Smooth muscle cell (in vitro differentiated cells): ENCODE measurements around the gene PLXDC2. TPM values are rescaled to one million over a fixed set of nuclear protein-coding genes. Genes with fewer than 3 reads are reported as not detected.

Experiments
- DNase-seq: peaks from one replicate; lab custom pipeline; 2025; ENCODE audit not compliant: unreplicated experiment; lab: John Stamatoyannopoulos, UW
- H2AFZ ChIP-seq: fragments of 200-600 bp; sonication (generic); 2 replicates; pipeline ENCODE4 v1.6.0; 2016; ENCODE audit warnings: antibody characterized with exemption, low read depth, mild to moderate bottlenecking
- H3F3A ChIP-seq: fragments of 200-600 bp; sonication (generic); 2 replicates; pipeline ENCODE4 v1.6.0; 2017; ENCODE audit warnings: antibody characterized with exemption, low read depth
- H3K27ac ChIP-seq: fragments of 200-600 bp; sonication (generic); 2 replicates; pipeline ENCODE4 v1.5.1; 2016; ENCODE audit warnings: low read depth, mild to moderate bottlenecking
- H3K27me3 ChIP-seq: fragments of 200-600 bp; sonication (generic); 2 replicates; pipeline ENCODE4 v1.6.1; 2016; ENCODE audit warnings: low read depth, mild to moderate bottlenecking
- H3K36me3 ChIP-seq: fragments of 200-600 bp; sonication (generic); 2 replicates; pipeline ENCODE4 v1.5.1; 2016; ENCODE audit warnings: low read depth
- H3K4me1 ChIP-seq: fragments of 200-600 bp; sonication (generic); 2 replicates; pipeline ENCODE4 v1.5.1; 2016; ENCODE audit warnings: low read depth
- H3K4me2 ChIP-seq: fragments of 200-600 bp; sonication (generic); 2 replicates; pipeline ENCODE4 v1.6.0; 2016; ENCODE audit warnings: mild to moderate bottlenecking
- H3K4me3 ChIP-seq: fragments of 200-600 bp; sonication (generic); 2 replicates; pipeline ENCODE4 v1.5.1; 2016; ENCODE audit warnings: mild to moderate bottlenecking
- H3K79me2 ChIP-seq: fragments of 200-600 bp; sonication (generic); 2 replicates; pipeline ENCODE4 v1.6.0; 2016; ENCODE audit warnings: low read depth, mild to moderate bottlenecking
- H3K9ac ChIP-seq: fragments of 200-600 bp; sonication (generic); 2 replicates; pipeline ENCODE4 v1.6.0; 2016; ENCODE audit warnings: low read depth
- H3K9me3 ChIP-seq: fragments of 200-600 bp; sonication (generic); replicated peaks from 2 replicates; pipeline ENCODE4 v1.5.1; 2016; ENCODE audit warnings: low read depth
- H4K20me1 ChIP-seq: fragments of 200-600 bp; sonication (generic); 2 replicates; pipeline ENCODE4 v1.6.0; 2016; ENCODE audit warnings: low read depth
- CTCF ChIP-seq: fragments of 200-600 bp; sonication (generic); IDR thresholded peaks from 2 replicates; pipeline ENCODE4 v1.5.1; 2017; ENCODE audit warnings: borderline replicate concordance, mild to moderate bottlenecking, antibody characterized with exemption; ENCODE audit not compliant: insufficient read depth, poor library complexity, severe bottlenecking
- WGBS: methylation state at CpG from one replicate; pipeline ENCODE4 v1.1.7; 2016; ENCODE audit warnings: low lambda C conversion rate; 5-methylcytosine and 5-hydroxymethylcytosine counted together
- polyA plus RNA-seq: library from polyadenylated mRNA; unstranded; fragments of >200 nt; fragmentation: Nextera tagmentation; extraction: Ambion mirVana; gene quantifications from 2 replicates; pipeline ENCODE4 v1.2.1, GENCODE V29; 2016
- total RNA-seq: library from RNA; depleted of rRNA; stranded (reverse); fragments of >200 nt; gene quantifications from 2 replicates; pipeline ENCODE4 v1.2.3, GENCODE V29; 2014

PLXDC2 gene
- total and polyA plus RNA-seq, 2 experiments from 2014 or later = 7.3 to 24.9 TPM

- 57% methylated on average over 2 of the region's 2 CpGs for WGBS
Measured at GRCh38 chr10:19775296-19775695, 40.9 kb upstream of the PLXDC2 start.

GRCh38 chr10:19777806-19778205 lies 38.4 kb upstream of the PLXDC2 start:
- 63% methylated on average over 2 of the region's 2 CpGs for WGBS
- Histone ChIP-seq H3K79me2 (no peaks in the 10 kb centered on the region), H3K4me2 (no peak overlapping the region), H3K4me3 (no peak overlapping the region), H3K9ac (no peak overlapping the region), H3F3A (no peaks in the 10 kb centered on the region), H4K20me1 (no peaks in the 10 kb centered on the region), H3K4me1 (no peaks in the 10 kb centered on the region), H3K36me3 (no peaks in the 10 kb centered on the region), H2AFZ (no peak overlapping the region), H3K9me3 (no peaks in the 10 kb centered on the region), H3K27ac (no peak overlapping the region), H3K27me3 (no peaks in the 10 kb centered on the region)
- TF ChIP-seq CTCF = no peak
- no peak for DNase-seq

More at GRCh38 chr10:19775296-19775695, 40.9 kb upstream of the PLXDC2 start:
- no peak for DNase-seq
- Histone ChIP-seq H3K36me3 (no peaks in the 10 kb centered on the region), H3K79me2 (no peaks in the 10 kb centered on the region), H3K4me1 (no peaks in the 10 kb centered on the region), H3K9ac (no peak overlapping the region), H3K4me3 (no peak overlapping the region), H4K20me1 (no peaks in the 10 kb centered on the region), H3K27me3 (no peaks in the 10 kb centered on the region), H3K9me3 (no peaks in the 10 kb centered on the region), H3F3A (no peaks in the 10 kb centered on the region), H3K4me2 (no peak overlapping the region), H2AFZ (peak overlapping the region; percentile 46), H3K27ac (no peak overlapping the region)
- TF ChIP-seq CTCF = no peak

- Histone ChIP-seq H3K36me3 (no peaks in the 10 kb centered on the region), H2AFZ (no peak overlapping the region), H3K4me1 (no peaks in the 10 kb centered on the region), H3K4me2 (no peak overlapping the region), H3K9ac (no peak overlapping the region), H3K79me2 (no peaks in the 10 kb centered on the region), H4K20me1 (no peaks in the 10 kb centered on the region), H3F3A (no peaks in the 10 kb centered on the region), H3K27me3 (no peaks in the 10 kb centered on the region), H3K4me3 (no peak overlapping the region), H3K27ac (no peak overlapping the region), H3K9me3 (no peaks in the 10 kb centered on the region)
- no peak for TF ChIP-seq CTCF
- 85% methylated on average over 2 of the region's 2 CpGs for WGBS
- no peak for DNase-seq
Measured at GRCh38 chr10:19778996-19779395, 37.2 kb upstream of the PLXDC2 start.

- no peak overlapping the region for H3K4me2 ChIP-seq
- no peaks in the 10 kb centered on the region for H3K79me2 ChIP-seq
- no peaks in the 10 kb centered on the region for H3F3A ChIP-seq
- no peak overlapping the region for H3K27ac ChIP-seq
- H4K20me1 ChIP-seq = no peaks in the 10 kb centered on the region
- 64% methylated on average over 6 of the region's 6 CpGs for WGBS
- no peaks in the 10 kb centered on the region for H3K9me3 ChIP-seq
- H3K9ac ChIP-seq = no peak overlapping the region
- H3K36me3 ChIP-seq = no peaks in the 10 kb centered on the region
- no peak overlapping the region for H3K4me3 ChIP-seq
- no peak for TF ChIP-seq CTCF
- DNase-seq = no peak
- H3K27me3 ChIP-seq = no peaks in the 10 kb centered on the region
- peak overlapping the region; percentile 25 for H2AFZ ChIP-seq
- no peaks in the 10 kb centered on the region for H3K4me1 ChIP-seq
Measured at GRCh38 chr10:19782430-19783089, 33.7 kb upstream of the PLXDC2 start.
